Activated naive CD4-positive, alpha-beta T cell treated with anti-CD3 and anti-CD28 coated beads, Interleukin-2, amount 50 U/mL, for 72 hours (primary cell): ENCODE results near the gene NUTM2F. TPM values are rescaled to one million over a fixed set of nuclear protein-coding genes. Genes with fewer than 3 reads are reported as not detected.
"Not testable (repeated sequence)": the region's sequence is repeated elsewhere in the genome, so short reads cannot be mapped to it uniquely, and the experiment has no call there.

Experiments
- ATAC-seq, 2 donors: fragments of 150-1000 bp; cut with Tn5 transposase; 2 replicates each; pipeline ENCODE4 v1.10.0; 2021; ENCODE audit warnings: mild to moderate bottlenecking in 2 of 2, moderate library complexity in 2 of 2
- DNase-seq, 2 donors: peaks; one replicate each; pipeline ENCODE4 v3.0.0; 2021 to 2022; ENCODE audit warnings: low spot score in 2 of 2
- H3K27ac Mint-ChIP-seq, 2 donors: one replicate each; pipeline ENCODE4 v1.8.0; 2022; ENCODE audit warnings: mild to moderate bottlenecking in 2 of 2, mixed read lengths in 2 of 2
- H3K36me3 Mint-ChIP-seq, 2 donors: one replicate each; pipeline ENCODE4 v1.8.0; 2022; ENCODE audit warnings: mixed read lengths in 2 of 2
- H3K9me3 Mint-ChIP-seq, 2 donors: one replicate each; pipeline ENCODE4 v1.8.0; 2022; ENCODE audit warnings: mixed read lengths in 2 of 2
- total RNA-seq, 2 donors: library from RNA; stranded (reverse); gene quantifications; one replicate each; pipeline ENCODE4 v1.2.3, GENCODE V29; 2022

Gene NUTM2F
- total RNA-seq, 2 donors from 2014 or later = not detected

DNA sequence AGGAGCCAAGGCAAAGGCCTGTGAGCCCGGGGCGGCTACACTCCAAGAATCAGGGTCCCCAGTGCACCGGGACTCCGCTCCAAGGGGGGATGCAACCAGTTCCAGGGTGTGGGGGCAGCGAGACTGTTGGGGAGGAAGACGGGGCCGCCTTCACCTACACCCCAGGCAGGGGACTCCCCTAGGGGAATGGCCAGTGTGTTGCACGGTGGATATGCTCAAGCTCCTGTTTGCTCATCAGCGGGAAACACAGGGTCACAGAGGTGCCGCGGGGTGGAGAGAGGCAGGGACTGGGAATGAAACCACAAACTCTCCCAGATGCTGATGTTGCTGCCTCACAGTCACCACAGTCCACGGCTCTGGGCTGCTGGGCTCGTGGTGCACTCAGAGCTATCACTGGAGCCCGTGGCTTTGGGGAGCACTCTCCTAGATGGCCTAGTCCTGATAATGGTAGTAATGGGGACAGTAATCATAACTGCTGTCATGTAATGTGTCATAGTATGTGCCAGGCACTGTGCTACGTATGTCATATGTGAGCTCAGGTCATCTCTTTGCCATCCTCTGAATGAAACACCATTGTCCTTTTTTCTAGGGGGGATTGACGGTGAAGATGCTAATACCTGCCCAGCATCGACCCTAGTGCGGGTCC is 5.2 kb downstream of the NUTM2F start:
- H3K27ac Mint-ChIP-seq, ATAC-seq, DNase-seq, H3K9me3 Mint-ChIP-seq, H3K36me3 Mint-ChIP-seq: not testable (repeated sequence)

DNA sequence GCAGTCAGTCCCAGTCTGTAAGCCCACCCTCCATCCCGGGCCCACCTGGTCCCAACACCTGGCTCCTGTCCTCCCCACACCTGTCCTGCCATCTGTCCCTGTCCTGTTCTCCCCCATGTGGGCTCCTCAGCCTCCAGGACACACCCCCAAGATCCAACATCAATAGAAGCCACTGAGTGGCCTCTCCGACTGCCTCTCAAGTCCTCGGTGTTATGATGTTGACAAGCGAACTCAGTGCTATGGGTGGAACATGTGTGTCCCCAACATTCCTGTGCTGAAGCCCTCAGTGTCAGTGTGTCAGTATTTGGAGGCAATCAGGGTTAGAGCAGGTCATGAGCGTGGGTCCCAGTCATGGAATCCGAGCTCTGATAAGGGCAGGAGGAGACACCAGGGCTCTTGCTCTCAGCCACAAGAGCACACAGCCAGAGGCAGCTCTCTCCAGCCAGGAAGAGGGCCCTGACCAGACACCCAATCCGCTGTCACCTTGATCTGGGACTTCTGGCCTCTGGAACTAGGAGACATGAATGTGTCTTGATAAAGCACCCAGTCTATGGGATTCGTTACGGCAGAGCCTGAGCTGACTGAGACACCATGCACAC is 6.0 kb downstream of the NUTM2F start:
- not testable (repeated sequence) for H3K9me3 Mint-ChIP-seq, ATAC-seq, H3K36me3 Mint-ChIP-seq, DNase-seq, H3K27ac Mint-ChIP-seq

DNA sequence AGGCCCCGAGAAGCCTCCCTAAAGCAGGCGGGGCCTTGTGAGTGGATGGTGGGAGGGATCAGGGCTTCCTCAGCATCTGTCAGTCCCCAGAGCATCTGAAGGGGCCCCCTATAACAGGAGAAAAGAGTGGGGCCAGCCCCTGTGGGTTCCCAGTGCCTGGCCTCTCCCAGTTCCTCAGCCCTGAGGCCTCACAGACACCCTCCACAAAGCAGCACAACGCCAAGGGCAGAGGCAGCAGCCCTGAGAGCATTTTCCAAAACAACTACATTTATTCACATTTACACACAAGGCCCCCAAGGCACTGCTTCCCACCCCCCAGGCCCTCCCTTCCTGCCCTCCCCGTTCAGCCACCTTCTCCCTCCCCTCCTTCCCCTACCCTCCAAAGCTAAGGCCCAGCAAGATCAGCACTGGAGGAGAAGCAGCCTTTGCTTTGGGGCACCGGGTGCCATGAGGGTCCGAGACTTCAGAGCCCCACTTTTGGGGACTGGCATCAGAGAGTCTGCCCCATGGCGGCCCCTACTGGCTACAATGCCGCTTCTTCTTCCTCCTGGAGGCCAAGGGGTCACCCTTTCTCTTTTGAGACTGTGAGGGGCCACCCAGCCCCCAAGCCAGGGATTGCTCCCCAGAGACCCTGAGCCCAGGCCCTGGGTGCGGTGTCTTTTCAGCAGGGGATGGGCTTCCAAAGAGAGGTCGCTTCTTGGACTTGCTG is 10.3 kb downstream of the NUTM2F start:
- DNase-seq, H3K36me3 Mint-ChIP-seq, ATAC-seq, H3K27ac Mint-ChIP-seq, H3K9me3 Mint-ChIP-seq: not testable (repeated sequence)

DNA sequence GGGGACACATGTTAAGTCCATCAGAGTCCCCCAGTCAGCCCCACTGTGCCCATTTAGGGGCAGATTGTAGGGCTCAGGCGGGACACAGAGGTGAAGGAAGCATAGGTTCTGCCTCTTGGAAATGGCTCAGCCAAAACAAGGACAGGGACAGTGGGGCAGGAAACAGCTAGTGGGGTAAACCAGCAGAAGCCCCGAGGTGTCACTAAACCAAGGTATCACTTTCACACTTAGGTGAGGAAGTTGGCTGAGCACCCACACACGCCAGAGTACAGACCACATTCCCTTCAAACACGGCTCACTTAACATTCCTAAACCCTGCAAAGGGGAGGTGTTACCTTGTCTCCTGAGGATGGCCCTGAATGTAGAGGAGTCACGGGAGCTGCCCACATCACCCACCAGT is 12.2 kb downstream of the NUTM2F start:
- peak; percentile 32 to 33 for ATAC-seq
- H3K27ac Mint-ChIP-seq, DNase-seq, H3K9me3 Mint-ChIP-seq, H3K36me3 Mint-ChIP-seq: not testable (repeated sequence)

DNA sequence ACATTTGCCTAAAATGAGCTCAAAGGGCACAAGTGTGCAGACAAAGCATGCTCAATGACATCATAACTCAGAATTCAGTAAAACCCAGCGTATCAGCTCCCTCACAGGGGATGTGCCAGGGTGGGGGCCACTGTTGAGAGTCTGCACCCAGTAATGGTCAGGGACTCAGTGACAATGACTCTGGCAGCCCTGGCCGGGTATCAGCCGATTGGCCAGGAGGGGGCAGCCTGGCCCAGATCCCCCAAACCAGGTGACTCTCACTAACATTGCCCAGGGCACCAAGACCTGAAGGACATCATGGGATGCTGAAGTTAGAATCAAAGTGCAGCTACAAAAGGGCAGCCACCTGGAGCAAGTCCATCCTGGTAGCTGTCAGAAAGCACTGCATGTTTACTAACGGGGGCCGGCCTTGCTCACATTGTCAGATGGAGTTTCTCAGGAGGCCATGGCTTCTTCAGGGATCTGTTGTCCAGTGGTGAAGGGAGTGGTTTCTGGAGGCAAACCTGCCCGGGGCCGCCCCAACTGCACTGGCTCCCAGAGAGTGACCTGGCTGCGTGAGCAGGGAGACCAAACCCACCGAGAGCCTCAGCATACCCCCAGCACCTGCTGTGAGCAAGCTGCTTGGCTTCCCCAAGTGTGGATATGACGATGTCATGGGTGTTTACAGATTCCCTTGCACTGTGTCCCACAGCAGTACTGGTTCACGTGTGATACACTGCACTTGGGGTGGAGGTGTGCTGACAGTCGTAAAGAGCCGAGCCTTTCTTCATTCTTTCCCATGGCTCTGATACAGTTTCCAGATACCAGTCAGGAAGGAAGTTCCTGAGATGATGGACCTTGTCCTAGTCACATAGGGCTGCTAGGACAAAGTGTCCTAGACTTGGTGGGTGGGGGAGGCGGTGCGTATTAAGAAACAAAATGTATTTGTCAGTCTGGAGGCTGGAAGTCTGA is 13.1 kb downstream of the NUTM2F start:
- not testable (repeated sequence) for H3K36me3 Mint-ChIP-seq, H3K9me3 Mint-ChIP-seq, DNase-seq, H3K27ac Mint-ChIP-seq
- peak in 1 of 2 donors; percentile 35 for ATAC-seq

DNA sequence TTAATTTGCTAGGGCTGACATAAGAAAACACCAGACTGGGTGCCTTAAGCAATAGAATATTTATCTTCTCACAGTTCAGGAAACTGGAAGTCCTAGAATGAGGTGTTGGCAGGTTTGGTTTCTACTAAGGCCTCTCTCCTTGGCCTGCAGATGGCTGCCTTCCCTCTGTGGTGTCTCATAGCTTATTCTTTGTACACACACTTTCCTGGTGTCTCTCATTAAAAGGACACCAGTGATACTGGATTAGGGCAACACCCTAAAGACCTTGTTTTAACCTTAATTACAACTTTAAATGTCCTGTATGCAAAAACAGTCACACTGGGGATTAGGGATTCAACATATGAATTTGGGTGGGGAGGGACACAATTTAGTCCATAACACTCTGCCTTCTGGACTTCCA is 25.1 kb downstream of the NUTM2F start:
- ATAC-seq = no peak

DNA sequence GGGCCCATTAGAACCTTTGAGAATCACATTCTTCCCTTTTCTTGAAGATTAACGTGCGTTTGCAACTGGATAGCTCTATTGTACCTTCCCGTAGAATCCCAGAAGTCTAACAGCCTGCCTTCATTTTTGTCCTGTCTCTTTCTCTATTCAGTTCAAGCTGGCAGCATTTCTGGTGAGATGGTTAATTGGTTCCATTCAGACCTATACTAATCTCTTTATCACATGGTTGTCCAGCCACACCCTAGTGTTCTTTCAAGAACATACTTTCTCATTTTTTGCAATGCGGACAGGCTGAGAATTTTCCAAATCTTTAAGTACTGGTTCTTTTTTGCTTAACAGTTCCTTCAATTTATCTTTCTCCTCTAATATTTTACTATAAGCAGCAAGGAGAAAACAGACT is 26.0 kb downstream of the NUTM2F start:
- Mint-ChIP-seq H3K9me3 (no peaks in the 10 kb centered on the region), H3K27ac (no peak overlapping the region)
- DNase-seq = no peak

More for the DNA sequence above, 25.1 kb downstream of the NUTM2F start:
- no peak overlapping the region for H3K27ac Mint-ChIP-seq
- H3K9me3 Mint-ChIP-seq = no peaks in the 10 kb centered on the region
- DNase-seq = no peak
- no peaks in the 10 kb centered on the region for H3K36me3 Mint-ChIP-seq

DNA sequence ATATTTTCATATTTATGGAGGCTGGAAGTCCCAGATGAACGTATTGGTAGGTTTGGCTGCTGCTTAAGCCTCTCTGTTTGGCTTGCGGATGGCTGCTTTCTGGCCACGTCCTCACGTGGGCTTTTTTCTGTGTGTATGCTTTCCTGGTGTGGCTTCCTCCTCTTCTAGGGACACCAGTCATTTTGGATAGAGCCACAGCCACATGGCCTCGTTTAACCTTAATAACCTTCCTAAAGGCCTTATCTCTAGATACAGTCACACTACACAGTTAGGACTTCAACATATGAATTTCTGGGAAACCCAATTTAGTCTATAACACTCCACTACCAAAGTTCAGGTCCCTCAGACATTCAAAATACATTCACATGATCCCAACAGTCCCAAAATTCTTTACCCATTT is 26.9 kb downstream of the NUTM2F start:
- no peak overlapping the region for H3K27ac Mint-ChIP-seq
- DNase-seq = no peak
- no peaks in the 10 kb centered on the region for H3K36me3 Mint-ChIP-seq
- ATAC-seq = no peak
- H3K9me3 Mint-ChIP-seq = no peaks in the 10 kb centered on the region

More for the DNA sequence above, 26.0 kb downstream of the NUTM2F start:
- no peak for ATAC-seq
- no peaks in the 10 kb centered on the region for H3K36me3 Mint-ChIP-seq

GRCh38 chr9:94300470-94301301 is 27.8 kb downstream of the NUTM2F start:
- Mint-ChIP-seq H3K36me3 (no peaks in the 10 kb centered on the region), H3K9me3 (no peaks in the 10 kb centered on the region), H3K27ac (no peak overlapping the region)
- DNase-seq (no peak), ATAC-seq (peak in 1 of 2 donors; percentile 79)

- peaks cover 0 to under 1% of the 10 kb centered on the region in 2 donors for H3K36me3 Mint-ChIP-seq
- DNase-seq = no peak
- H3K27ac Mint-ChIP-seq = no peak overlapping the region
- no peaks in the 10 kb centered on the region for H3K9me3 Mint-ChIP-seq
- no peak for ATAC-seq
These were observed 29.4 kb downstream of the NUTM2F start for GRCh38 chr9:94298949-94299599.

- DNase-seq (no peak), ATAC-seq (no peak)
- Mint-ChIP-seq H3K27ac (no peak overlapping the region), H3K36me3 (peaks cover 18 to 35% of the 10 kb centered on the region in 2 donors), H3K9me3 (no peaks in the 10 kb centered on the region)
These were observed 38.8 kb downstream of the NUTM2F start for GRCh38 chr9:94289691-94290090.

DNA sequence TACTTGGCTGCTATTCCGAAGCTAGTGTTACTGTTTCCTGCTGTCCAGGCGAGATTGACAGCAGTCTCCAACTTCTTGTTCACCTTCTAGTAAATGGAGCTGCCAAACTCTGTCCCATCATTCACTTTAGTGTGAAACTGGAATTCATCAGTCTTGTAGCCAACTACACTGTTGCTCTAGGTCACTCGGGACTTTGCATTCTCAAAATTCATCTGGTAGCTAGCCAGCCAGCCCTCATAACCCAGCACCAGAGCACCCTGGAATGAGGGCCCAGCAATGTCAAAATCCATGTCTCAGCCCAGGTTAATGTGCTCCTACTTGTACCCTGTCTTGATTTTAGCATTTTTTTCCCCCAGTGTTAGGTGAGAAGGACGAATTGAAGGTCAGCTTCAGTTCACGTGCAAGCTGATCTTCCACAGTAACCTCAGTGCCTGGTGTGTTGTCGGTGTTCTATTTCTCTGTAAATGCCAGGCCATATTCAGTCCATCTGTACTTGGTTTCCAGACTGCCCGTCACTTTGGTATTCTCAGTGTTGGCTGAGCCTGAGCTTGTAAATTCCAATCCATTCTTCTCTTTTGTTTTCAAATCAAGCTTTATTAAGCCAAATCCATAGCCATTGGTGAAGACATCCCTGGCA is 40.4 kb downstream of the NUTM2F start:
- Mint-ChIP-seq H3K27ac (peak overlapping the region in 1 of 2 donors; percentile 27), H3K9me3 (no peaks in the 10 kb centered on the region), H3K36me3 (peaks cover 18 to 29% of the 10 kb centered on the region in 2 donors)
- DNase-seq (no peak), ATAC-seq (no peak)

- no peak overlapping the region for H3K27ac Mint-ChIP-seq
- peaks cover 29 to 38% of the 10 kb centered on the region in 2 donors for H3K36me3 Mint-ChIP-seq
- no peak for ATAC-seq
- no peak for DNase-seq
- H3K9me3 Mint-ChIP-seq = no peaks in the 10 kb centered on the region
These were observed 42.3 kb downstream of the NUTM2F start for GRCh38 chr9:94286116-94286515.

DNA sequence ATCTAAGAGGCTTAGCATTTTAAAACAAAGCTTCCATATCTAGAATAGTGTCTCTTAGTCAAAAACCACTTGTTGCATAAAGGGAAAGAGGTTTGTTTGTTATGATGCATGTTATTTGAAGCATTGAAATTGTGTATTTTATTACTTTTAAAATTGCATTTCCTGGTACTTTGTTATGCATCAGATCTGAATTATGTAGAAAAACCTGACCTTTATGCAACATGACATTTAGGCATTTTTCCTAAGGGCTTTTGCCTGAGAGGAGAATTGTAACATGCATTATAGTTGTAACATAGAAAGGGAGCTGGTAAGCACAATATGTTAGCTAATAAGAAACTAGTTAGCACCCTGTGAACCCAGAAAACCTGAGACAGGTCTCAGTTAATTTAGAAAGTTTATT is 47.3 kb downstream of the NUTM2F start:
- peaks cover 39 to 57% of the 10 kb centered on the region in 2 donors for H3K36me3 Mint-ChIP-seq
- DNase-seq (no peak), ATAC-seq (no peak)
- peaks cover 0 to 11% of the 10 kb centered on the region in 2 donors for H3K9me3 Mint-ChIP-seq
- no peak overlapping the region for H3K27ac Mint-ChIP-seq

- DNase-seq = no peak
- no peak for ATAC-seq
- H3K36me3 Mint-ChIP-seq = peaks cover 37 to 55% of the 10 kb centered on the region in 2 donors
- no peak overlapping the region for H3K27ac Mint-ChIP-seq
- peaks cover 0 to 11% of the 10 kb centered on the region in 2 donors for H3K9me3 Mint-ChIP-seq
These were observed 47.9 kb downstream of the NUTM2F start for GRCh38 chr9:94280409-94280989.
